NCI-H1092 (cell line): ENCODE results near the gene ACSS1.

Experiments
- DNase-seq: peaks from one replicate; lab custom pipeline; 2025; lab: John Stamatoyannopoulos, UW

The ACSS1 gene

GRCh38 chr20:25058051-25058846, at the start of gene ACSS1:
Gene ACSS1, minus strand, starts transcription at chr20:25058139. Its CDS starts 37 bp downstream, at chr20:25058102.
- DNase-seq: no peak

- no peak for DNase-seq
Measured at GRCh38 chr20:25103526-25103925, 45.6 kb upstream of the ACSS1 start.

GRCh38 chr20:25100914-25101313, 43.0 kb upstream of the ACSS1 start:
- no peak for DNase-seq

- DNase-seq: no peak
Measured at GRCh38 chr20:25099601-25100140, 41.7 kb upstream of the ACSS1 start.

- DNase-seq: no peak
Measured at GRCh38 chr20:25097498-25097897, 39.6 kb upstream of the ACSS1 start.

- DNase-seq: peak; percentile 81
Measured at GRCh38 chr20:25090492-25091429, 32.8 kb upstream of the ACSS1 start.

- no peak for DNase-seq
Measured at GRCh38 chr20:25089662-25090061, 31.7 kb upstream of the ACSS1 start.

GRCh38 chr20:25089096-25089495, 31.2 kb upstream of the ACSS1 start:
- DNase-seq: no peak

GRCh38 chr20:25088267-25088666, 30.3 kb upstream of the ACSS1 start:
- no peak for DNase-seq

GRCh38 chr20:25087186-25087929, 29.4 kb upstream of the ACSS1 start:
- no peak for DNase-seq

GRCh38 chr20:25085756-25086495, 28.0 kb upstream of the ACSS1 start:
- no peak for DNase-seq

GRCh38 chr20:25084626-25085187, 26.8 kb upstream of the ACSS1 start:
- DNase-seq: no peak

GRCh38 chr20:25083773-25084625, 26.1 kb upstream of the ACSS1 start:
- no peak for DNase-seq

- DNase-seq: no peak
Measured at GRCh38 chr20:25083141-25083772, 25.3 kb upstream of the ACSS1 start.

- no peak for DNase-seq
Measured at GRCh38 chr20:25082498-25082873, 24.5 kb upstream of the ACSS1 start.

GRCh38 chr20:25081730-25082497, 24.0 kb upstream of the ACSS1 start, which contains the start of gene VSX1:
Gene VSX1, minus strand, starts transcription at chr20:25082141. Its CDS starts 45 bp downstream, at chr20:25082096.
- DNase-seq: no peak

- peak; percentile 30 for DNase-seq
Measured at GRCh38 chr20:25081065-25081729, 23.3 kb upstream of the ACSS1 start.

- DNase-seq: no peak
Measured at GRCh38 chr20:25079171-25079570, 21.2 kb upstream of the ACSS1 start.
